ENCODE results near the gene GTF3C5. TPM values are rescaled to one million over a fixed set of nuclear protein-coding genes. Genes with fewer than 3 reads are reported as not detected.

GTF3C5 gene
- polyA plus RNA-seq, 1 of the 3 experiments (the other 2 are of a cell fraction): 57.3 TPM

GRCh38 chr9:133035669-133036068, 4.9 kb downstream of the GTF3C5 start (continued):
- no peak for TF ChIP-seq RAD21 (IDR thresholded peaks at IDR 0.05; ENCODE audit: low read length)
- TF ChIP-seq MAX (IDR thresholded peaks at IDR 0.05; ENCODE audit: low read depth): no peak

- TF ChIP-seq RFX5 (IDR thresholded peaks at IDR 0.05; ENCODE audit: low read length) (no peak), CHD2 (IDR thresholded peaks at IDR 0.05; ENCODE audit: low read length, partially characterized antibody) (no peak), YY1 (IDR thresholded peaks at IDR 0.05; ENCODE audit: low read depth) (no peak), EP300 (IDR thresholded peaks at IDR 0.05; ENCODE audit: borderline replicate concordance in 1 of 2, low read depth in 1 of 2, low read length in 1 of 2) (no peak), MAX (IDR thresholded peaks at IDR 0.05; ENCODE audit: low read depth) (no peak), IRF3 (IDR thresholded peaks at IDR 0.05; ENCODE audit: low read depth, low read length) (no peak), PBX3 (IDR thresholded peaks at IDR 0.05) (no peak), USF1 (IDR thresholded peaks at IDR 0.05; ENCODE audit: borderline replicate concordance, low read depth) (no peak), ZBTB33 (IDR thresholded peaks at IDR 0.05; ENCODE audit: borderline replicate concordance, low read depth) (no peak), MEF2A (IDR thresholded peaks at IDR 0.05; ENCODE audit: borderline replicate concordance, low read depth) (no peak), GATA2 (CRISPR knock-in tag; IDR thresholded peaks at IDR 0.05) (no peak), NRF1 (IDR thresholded peaks at IDR 0.05; ENCODE audit: low read depth, low read length) (no peak), NFIC (IDR thresholded peaks at IDR 0.05; ENCODE audit: borderline replicate concordance) (no peak), SMC3 (IDR thresholded peaks at IDR 0.05; ENCODE audit: low read depth, low read length) (no peak), FOSL2 (IDR thresholded peaks at IDR 0.05; ENCODE audit: borderline replicate concordance, low read depth) (no peak), TAF1 (IDR thresholded peaks at IDR 0.05; ENCODE audit: borderline replicate concordance, low read depth, low read length) (no peak), TCF12 (IDR thresholded peaks at IDR 0.05) (no peak), FOXM1 (IDR thresholded peaks at IDR 0.05; ENCODE audit: low read depth) (no peak), CTCF (IDR thresholded peaks at IDR 0.05) (no peak), JUND (IDR thresholded peaks at IDR 0.05) (no peak)
- ChIA-PET POLR2A (no interaction called here), CTCF (interaction anchor here (1.4 to 9.7 kb wide), 3 partner anchors 12 to 108 kb away, joined by 3 to 109 read pairs (median 7); no protein-coding TSS in a partner anchor)
- WGBS (ENCODE audit: low lambda C conversion rate): 95% methylated on average over 25 of the region's 25 CpGs
- Histone ChIP-seq H4K20me1 (ENCODE audit: insufficient read depth) (peaks cover 59% of the 10 kb centered on the region), H3K9ac (no peak overlapping the region), H3K4me3 (ENCODE audit: low read depth in 2 of 2, low read length in 1 of 2) (no peak overlapping the region), H3K9me3 (no peaks in the 10 kb centered on the region), H3K4me1 (ENCODE audit: control insufficient read depth in 1 of 2, insufficient read depth in 2 of 2, low read depth in 1 of 2, low read length in 1 of 2) (no peaks in the 10 kb centered on the region; a peak in 1 of 4 replicates), H3K4me2 (no peak overlapping the region), H3K27me3 (ENCODE audit: insufficient read depth) (no peaks in the 10 kb centered on the region), H3K36me3 (replicated peaks in 1 of 2; ENCODE audit: control insufficient read depth in 1 of 2, insufficient read depth in 2 of 2, low read length in 1 of 2) (peaks cover 17 to 24% of the 10 kb centered on the region in 2 experiments), H3K27ac (ENCODE audit: low read depth in 2 of 2, low read length in 1 of 2) (no peak overlapping the region), H2AFZ (ENCODE audit: low read depth) (no peak overlapping the region), H3F3A (replicated peaks; ENCODE audit: insufficient read depth) (peaks cover 2% of the 10 kb centered on the region), H3K9me2 (no peaks in the 10 kb centered on the region), H3K79me2 (ENCODE audit: insufficient read depth) (peaks cover 92% of the 10 kb centered on the region)
- no peak for DNase-seq
Observed at GRCh38 chr9:133037775-133038515, 7.1 kb downstream of the GTF3C5 start.

All from SK-N-SH (cell line).